Natural killer cell (primary cell): Measurements from ENCODE around the gene APOBEC2. TPM values are rescaled to one million over a fixed set of nuclear protein-coding genes. Genes with fewer than 3 reads are reported as not detected.
A peak's percentile ranks its signal among the peaks of the same experiment; 100 is the strongest.

Experiments used
- ATAC-seq, 3 donors: fragments of 150-1000 bp in 2 of 3; fragments of 200-7000 bp in 1 of 3; cut with Tn5 transposase; 1 replicate in 1 of 3; 2 replicates in 2 of 3; pipeline ENCODE4 v1.10.0; 2021; ENCODE audit warnings: mild to moderate bottlenecking in 2 of 3, moderate library complexity in 2 of 3
- DNase-seq, 2 donors: peaks; one replicate each; pipeline versions ENCODE4 v3.0.0 to v3.0.0-alpha.2; 2013 to 2021; ENCODE audit warnings: mixed read lengths in 1 of 2
- H3K27ac ChIP-seq: one replicate; pipeline ENCODE4 v1.5.1; 2013; ENCODE audit warnings: mild to moderate bottlenecking, low read length
- H3K27me3 ChIP-seq: one replicate; pipeline ENCODE4 v1.6.1; 2013; ENCODE audit warnings: low read length; ENCODE audit not compliant: control insufficient read depth, insufficient read depth
- H3K36me3 ChIP-seq: one replicate; pipeline ENCODE4 v1.6.1; 2013; ENCODE audit warnings: low read length; ENCODE audit not compliant: control insufficient read depth, insufficient read depth
- H3K4me1 ChIP-seq: one replicate; pipeline ENCODE4 v1.6.1; 2013; ENCODE audit warnings: low read length; ENCODE audit not compliant: control insufficient read depth, insufficient read depth
- H3K4me3 ChIP-seq: one replicate; pipeline ENCODE4 v1.5.1; 2013; ENCODE audit warnings: low read length
- H3K9me3 ChIP-seq: one replicate; pipeline ENCODE4 v1.6.1; 2013; ENCODE audit warnings: low read length; ENCODE audit not compliant: control insufficient read depth, insufficient read depth
- H3K27ac Mint-ChIP-seq, 2 donors: one replicate each; pipeline ENCODE4 v1.8.0; 2022; ENCODE audit warnings: mild to moderate bottlenecking in 2 of 2, mixed read lengths in 2 of 2, moderate library complexity in 1 of 2
- H3K27me3 Mint-ChIP-seq, 2 donors: one replicate each; pipeline ENCODE4 v1.8.0; 2022; ENCODE audit warnings: low read depth in 2 of 2, mixed read lengths in 2 of 2
- H3K36me3 Mint-ChIP-seq: one replicate; pipeline ENCODE4 v1.8.0; 2022; ENCODE audit warnings: mixed read lengths
- H3K4me1 Mint-ChIP-seq, 2 donors: one replicate each; pipeline ENCODE4 v1.8.0; 2022; ENCODE audit warnings: mixed read lengths in 2 of 2
- H3K4me3 Mint-ChIP-seq: one replicate; pipeline ENCODE4 v1.8.0; 2022; ENCODE audit warnings: mild to moderate bottlenecking, moderate library complexity, mixed read lengths
- H3K9me3 Mint-ChIP-seq, 2 donors: one replicate each; pipeline ENCODE4 v1.8.0; 2022; ENCODE audit warnings: mixed read lengths in 2 of 2
- WGBS: methylation state at CpG from one replicate; pipeline ENCODE4 v1.1.7; 2013; ENCODE audit warnings: missing lambda C conversion rate; ENCODE audit not compliant: insufficient coverage; 5-methylcytosine and 5-hydroxymethylcytosine counted together
- intact Hi-C: fragments of 100-400 bp; cut with micrococcal nuclease; formaldehyde crosslinking; loops from one replicate; pipeline ENCODE4 v1.14.2; 2022
- total RNA-seq, 4 donors: library from RNA; stranded (reverse); fragments of 120-200 nt in 1 of 4; gene quantifications; one replicate each; pipeline versions ENCODE4 v1.2.3 to v1.2.4, GENCODE V29; 2013 to 2022
- TF ChIP-seq, protein P1 (sequence below): fragments of 200-600 bp; IDR thresholded peaks from one replicate; pipeline ENCODE4 v1.8.0; 2022; ENCODE audit warnings: antibody characterized with exemption

Gene APOBEC2
- total RNA-seq, 3 donors from 2014 or later (not counting 1 experiment from before 2014, with no cell fraction given): not detected

DNA sequence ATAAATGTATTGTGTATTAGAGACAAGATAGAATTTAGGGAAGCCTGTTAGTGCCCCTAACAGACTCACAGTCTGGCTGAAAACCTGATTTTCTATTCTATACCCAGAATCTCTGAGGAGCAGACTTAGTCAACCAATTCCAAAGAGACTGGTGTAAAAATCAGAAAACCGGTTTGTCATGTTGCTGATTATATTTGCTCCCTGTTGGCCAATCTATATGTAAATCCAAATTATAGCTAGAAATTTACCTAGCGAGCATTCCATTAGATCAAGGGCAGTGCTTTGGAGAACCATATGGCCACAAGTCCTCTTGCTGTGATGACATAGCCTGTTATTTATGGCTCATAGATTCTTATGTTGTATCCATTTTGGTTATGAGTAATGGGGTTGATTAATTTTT lies 24.5 kb downstream of the APOBEC2 start:
- 87% methylated on average over 2 of the region's 2 CpGs for WGBS
- Mint-ChIP-seq H3K4me1 (peaks cover 53 to 65% of the 10 kb centered on the region in 2 donors), H3K4me3 (no peak overlapping the region), H3K27me3 (no peaks in the 10 kb centered on the region), H3K9me3 (no peaks in the 10 kb centered on the region), H3K36me3 (peaks cover 6% of the 10 kb centered on the region), H3K27ac (peak overlapping the region in 1 of 2 donors; percentile 55)
- H3K27me3 ChIP-seq: no peaks in the 10 kb centered on the region
- no peak overlapping the region for H3K4me3 ChIP-seq
- intact Hi-C loops: no loop called here
- TF ChIP-seq, protein P1, sequence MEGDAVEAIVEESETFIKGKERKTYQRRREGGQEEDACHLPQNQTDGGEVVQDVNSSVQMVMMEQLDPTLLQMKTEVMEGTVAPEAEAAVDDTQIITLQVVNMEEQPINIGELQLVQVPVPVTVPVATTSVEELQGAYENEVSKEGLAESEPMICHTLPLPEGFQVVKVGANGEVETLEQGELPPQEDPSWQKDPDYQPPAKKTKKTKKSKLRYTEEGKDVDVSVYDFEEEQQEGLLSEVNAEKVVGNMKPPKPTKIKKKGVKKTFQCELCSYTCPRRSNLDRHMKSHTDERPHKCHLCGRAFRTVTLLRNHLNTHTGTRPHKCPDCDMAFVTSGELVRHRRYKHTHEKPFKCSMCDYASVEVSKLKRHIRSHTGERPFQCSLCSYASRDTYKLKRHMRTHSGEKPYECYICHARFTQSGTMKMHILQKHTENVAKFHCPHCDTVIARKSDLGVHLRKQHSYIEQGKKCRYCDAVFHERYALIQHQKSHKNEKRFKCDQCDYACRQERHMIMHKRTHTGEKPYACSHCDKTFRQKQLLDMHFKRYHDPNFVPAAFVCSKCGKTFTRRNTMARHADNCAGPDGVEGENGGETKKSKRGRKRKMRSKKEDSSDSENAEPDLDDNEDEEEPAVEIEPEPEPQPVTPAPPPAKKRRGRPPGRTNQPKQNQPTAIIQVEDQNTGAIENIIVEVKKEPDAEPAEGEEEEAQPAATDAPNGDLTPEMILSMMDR: no peak
- no peaks in the 10 kb centered on the region for H3K9me3 ChIP-seq
- peaks cover 16% of the 10 kb centered on the region for H3K36me3 ChIP-seq
- peaks cover 15% of the 10 kb centered on the region for H3K4me1 ChIP-seq
- ATAC-seq (no peak), DNase-seq (no peak)
- H3K27ac ChIP-seq: no peak overlapping the region

DNA sequence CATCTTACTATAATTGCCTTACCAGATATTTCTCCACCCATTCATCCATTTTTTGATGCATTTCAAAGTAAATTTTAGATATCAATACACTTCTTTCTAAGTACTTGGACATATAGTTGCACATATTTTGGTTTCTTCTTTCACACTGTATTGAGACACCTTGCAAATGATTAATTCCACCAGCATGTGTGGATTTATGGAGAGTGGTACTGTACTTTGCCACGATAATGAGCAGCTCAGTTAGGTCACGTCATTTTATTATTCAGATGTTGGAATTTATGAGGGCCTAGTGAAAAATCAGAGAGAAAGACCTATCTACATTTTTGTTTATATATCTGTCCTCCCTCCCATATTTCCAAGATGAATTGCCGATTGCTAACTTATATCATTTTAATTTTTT lies 25.1 kb downstream of the APOBEC2 start:
- Mint-ChIP-seq H3K9me3 (no peaks in the 10 kb centered on the region), H3K27me3 (no peaks in the 10 kb centered on the region), H3K36me3 (peaks cover 6% of the 10 kb centered on the region), H3K27ac (no peak overlapping the region), H3K4me3 (no peak overlapping the region), H3K4me1 (peaks cover 50 to 69% of the 10 kb centered on the region in 2 donors)
- TF ChIP-seq, protein P1: no peak
- Histone ChIP-seq H3K4me1 (peaks cover 15% of the 10 kb centered on the region), H3K9me3 (no peaks in the 10 kb centered on the region), H3K27ac (no peak overlapping the region), H3K4me3 (no peak overlapping the region), H3K36me3 (peaks cover 16% of the 10 kb centered on the region), H3K27me3 (no peaks in the 10 kb centered on the region)
- DNase-seq (no peak), ATAC-seq (no peak)
- intact Hi-C loops: no loop called here
- WGBS: 90% methylated on average over 2 of the region's 3 CpGs

DNA sequence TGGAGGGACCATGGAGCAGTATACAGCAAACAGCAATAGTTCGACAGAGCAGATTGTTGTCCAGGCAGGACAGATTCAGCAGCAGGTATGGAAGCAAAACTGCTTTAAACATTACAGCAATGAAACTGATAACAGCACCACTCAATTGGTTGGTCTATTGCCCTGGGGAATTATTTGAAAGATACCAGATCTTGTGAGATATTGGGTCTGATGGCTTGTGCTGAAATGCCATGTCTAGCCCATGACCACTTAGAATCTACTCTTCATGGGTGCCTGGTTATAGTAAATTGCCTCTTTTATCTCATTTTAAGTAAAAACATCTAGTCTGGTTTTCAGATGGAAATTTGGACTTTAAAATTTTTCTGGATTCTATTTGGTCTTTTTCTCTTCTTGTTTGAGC lies 26.1 kb downstream of the APOBEC2 start:
- H3K36me3 ChIP-seq: peaks cover 23% of the 10 kb centered on the region
- peaks cover 10% of the 10 kb centered on the region for H3K36me3 Mint-ChIP-seq
- H3K4me1 Mint-ChIP-seq: peaks cover 51 to 70% of the 10 kb centered on the region in 2 donors
- TF ChIP-seq, protein P1: no peak
- intact Hi-C loops: no loop called here
- H3K27me3 ChIP-seq: no peaks in the 10 kb centered on the region
- WGBS: 100% methylated on average over 1 of the region's 1 CpG
- no peak overlapping the region for H3K4me3 ChIP-seq
- H3K27ac ChIP-seq: no peak overlapping the region
- H3K27ac Mint-ChIP-seq: peak overlapping the region in 1 of 2 donors; percentile 51
- ATAC-seq: no peak
- no peaks in the 10 kb centered on the region for H3K9me3 Mint-ChIP-seq
- H3K4me1 ChIP-seq: peaks cover 15% of the 10 kb centered on the region
- no peak overlapping the region for H3K4me3 Mint-ChIP-seq
- DNase-seq: no peak
- H3K27me3 Mint-ChIP-seq: no peaks in the 10 kb centered on the region
- no peaks in the 10 kb centered on the region for H3K9me3 ChIP-seq

DNA sequence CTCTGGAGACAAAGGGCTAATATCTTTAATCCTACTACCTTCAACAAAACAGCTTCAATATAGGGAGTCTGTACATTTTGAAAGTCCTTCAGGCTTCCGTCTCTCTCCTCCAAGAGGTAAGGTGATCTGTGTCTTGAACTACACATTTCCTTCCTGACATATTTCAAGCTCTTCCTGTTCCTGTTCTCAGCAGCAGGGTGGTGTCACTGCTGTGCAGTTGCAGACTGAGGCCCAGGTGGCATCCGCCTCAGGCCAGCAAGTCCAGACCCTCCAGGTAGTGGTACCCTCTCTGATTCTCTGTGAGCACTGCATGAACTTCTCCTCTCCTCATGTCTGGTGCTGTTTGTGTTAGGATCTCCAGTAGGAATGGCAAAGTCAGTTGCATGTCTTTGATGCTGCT lies 27.6 kb downstream of the APOBEC2 start:
- Histone ChIP-seq H3K4me3 (no peak overlapping the region), H3K4me1 (peaks cover 11% of the 10 kb centered on the region), H3K27ac (peak overlapping the region; percentile 48), H3K36me3 (peaks cover 35% of the 10 kb centered on the region), H3K27me3 (no peaks in the 10 kb centered on the region), H3K9me3 (no peaks in the 10 kb centered on the region)
- WGBS: 34% methylated on average over 2 of the region's 2 CpGs
- TF ChIP-seq, protein P1: no peak
- intact Hi-C loops: no loop called here
- Mint-ChIP-seq H3K9me3 (no peaks in the 10 kb centered on the region), H3K4me1 (peaks cover 36 to 54% of the 10 kb centered on the region in 2 donors), H3K36me3 (peaks cover 14% of the 10 kb centered on the region), H3K4me3 (peak overlapping the region; percentile 65), H3K27me3 (no peaks in the 10 kb centered on the region), H3K27ac (peak overlapping the region; percentile 60 to 83)
- DNase-seq: peak in 1 of 2 donors; percentile 61
- ATAC-seq: peak; percentile 37 to 58 (median 54)
